ENCODE data around the gene NEMF.

DNA sequence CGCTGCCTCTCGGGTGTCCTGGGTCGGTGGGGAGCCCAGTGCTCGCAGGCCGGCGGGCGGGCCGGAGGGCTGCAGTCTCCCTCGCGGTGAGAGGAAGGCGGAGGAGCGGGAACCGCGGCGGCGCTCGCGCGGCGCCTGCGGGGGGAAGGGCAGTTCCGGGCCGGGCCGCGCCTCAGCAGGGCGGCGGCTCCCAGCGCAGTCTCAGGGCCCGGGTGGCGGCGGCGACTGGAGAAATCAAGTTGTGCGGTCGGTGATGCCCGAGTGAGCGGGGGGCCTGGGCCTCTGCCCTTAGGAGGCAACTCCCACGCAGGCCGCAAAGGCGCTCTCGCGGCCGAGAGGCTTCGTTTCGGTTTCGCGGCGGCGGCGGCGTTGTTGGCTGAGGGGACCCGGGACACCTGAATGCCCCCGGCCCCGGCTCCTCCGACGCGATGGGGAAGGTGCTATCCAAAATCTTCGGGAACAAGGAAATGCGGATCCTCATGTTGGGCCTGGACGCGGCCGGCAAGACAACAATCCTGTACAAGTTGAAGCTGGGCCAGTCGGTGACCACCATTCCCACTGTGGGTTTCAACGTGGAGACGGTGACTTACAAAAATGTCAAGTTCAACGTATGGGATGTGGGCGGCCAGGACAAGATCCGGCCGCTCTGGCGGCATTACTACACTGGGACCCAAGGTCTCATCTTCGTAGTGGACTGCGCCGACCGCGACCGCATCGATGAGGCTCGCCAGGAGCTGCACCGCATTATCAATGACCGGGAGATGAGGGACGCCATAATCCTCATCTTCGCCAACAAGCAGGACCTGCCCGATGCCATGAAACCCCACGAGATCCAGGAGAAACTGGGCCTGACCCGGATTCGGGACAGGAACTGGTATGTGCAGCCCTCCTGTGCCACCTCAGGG is 41.0 kb upstream of the NEMF start:
- TF ChIP-seq POLR2A (IDR thresholded peaks at IDR 0.05) = no peak
- TF ChIP-seq, protein P1, sequence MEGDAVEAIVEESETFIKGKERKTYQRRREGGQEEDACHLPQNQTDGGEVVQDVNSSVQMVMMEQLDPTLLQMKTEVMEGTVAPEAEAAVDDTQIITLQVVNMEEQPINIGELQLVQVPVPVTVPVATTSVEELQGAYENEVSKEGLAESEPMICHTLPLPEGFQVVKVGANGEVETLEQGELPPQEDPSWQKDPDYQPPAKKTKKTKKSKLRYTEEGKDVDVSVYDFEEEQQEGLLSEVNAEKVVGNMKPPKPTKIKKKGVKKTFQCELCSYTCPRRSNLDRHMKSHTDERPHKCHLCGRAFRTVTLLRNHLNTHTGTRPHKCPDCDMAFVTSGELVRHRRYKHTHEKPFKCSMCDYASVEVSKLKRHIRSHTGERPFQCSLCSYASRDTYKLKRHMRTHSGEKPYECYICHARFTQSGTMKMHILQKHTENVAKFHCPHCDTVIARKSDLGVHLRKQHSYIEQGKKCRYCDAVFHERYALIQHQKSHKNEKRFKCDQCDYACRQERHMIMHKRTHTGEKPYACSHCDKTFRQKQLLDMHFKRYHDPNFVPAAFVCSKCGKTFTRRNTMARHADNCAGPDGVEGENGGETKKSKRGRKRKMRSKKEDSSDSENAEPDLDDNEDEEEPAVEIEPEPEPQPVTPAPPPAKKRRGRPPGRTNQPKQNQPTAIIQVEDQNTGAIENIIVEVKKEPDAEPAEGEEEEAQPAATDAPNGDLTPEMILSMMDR (IDR thresholded peaks at IDR 0.05) = no peak
